Large intestine (tissue), 3 donors: ENCODE data around the gene NPPA. TPM values are rescaled to one million over a fixed set of nuclear protein-coding genes. Genes with fewer than 3 reads are reported as not detected.
"Not testable (repeated sequence)": the region's sequence is repeated elsewhere in the genome, so short reads cannot be mapped to it uniquely, and the experiment has no call there.

Experiments
- DNase-seq, 2 donors: peaks; one replicate each; pipeline versions ENCODE4 v3.0.0 to v3.0.0-alpha.2; 2013
- H3K27ac ChIP-seq: one replicate; pipeline ENCODE4 v1.5.1; 2013; ENCODE audit warnings: low read length
- H3K27me3 ChIP-seq: 2 replicates; pipeline ENCODE4 v1.6.1; 2013; ENCODE audit warnings: low read length; ENCODE audit not compliant: control insufficient read depth, insufficient read depth
- H3K36me3 ChIP-seq: 2 replicates; pipeline ENCODE4 v1.6.1; 2013; ENCODE audit warnings: low read length; ENCODE audit not compliant: control insufficient read depth, insufficient read depth
- H3K4me1 ChIP-seq: one replicate; pipeline ENCODE4 v1.6.1; 2013; ENCODE audit warnings: low read length; ENCODE audit not compliant: control insufficient read depth, insufficient read depth
- H3K4me3 ChIP-seq: one replicate; pipeline ENCODE4 v1.5.1; 2013; ENCODE audit warnings: low read length
- H3K9me3 ChIP-seq: one replicate; pipeline ENCODE4 v1.6.1; 2013; ENCODE audit warnings: mild to moderate bottlenecking, low read depth, low read length, moderate library complexity; ENCODE audit not compliant: control insufficient read depth
- WGBS: methylation state at CpG from one replicate; pipeline ENCODE4 v1.1.5; 2013; ENCODE audit warnings: low lambda C conversion rate; ENCODE audit not compliant: insufficient coverage; 5-methylcytosine and 5-hydroxymethylcytosine counted together
- polyA plus RNA-seq: library from polyadenylated mRNA; unstranded; fragments of 120-200 nt; gene quantifications from one replicate; pipeline ENCODE4 v1.2.1, GENCODE V29; 2013

NPPA gene
- polyA plus RNA-seq, 1 donor, result 1.8 TPM

GRCh38 chr1:11813021-11813420 lies 34.6 kb downstream of the NPPA start:
- H3K4me3 ChIP-seq, result no peak overlapping the region
- no CpG with 5 or more reads among the region's 5 CpGs for WGBS
- no peaks in the 10 kb centered on the region for H3K27me3 ChIP-seq
- peaks cover 1% of the 10 kb centered on the region for H3K4me1 ChIP-seq
- H3K27ac ChIP-seq, result no peak overlapping the region
- DNase-seq, result no peak
- peaks cover 57% of the 10 kb centered on the region for H3K36me3 ChIP-seq
- no peaks in the 10 kb centered on the region for H3K9me3 ChIP-seq

GRCh38 chr1:11807133-11807532 lies 40.5 kb downstream of the NPPA start:
- H3K9me3 ChIP-seq, result no peaks in the 10 kb centered on the region
- H3K4me3 ChIP-seq, result peak overlapping the region; percentile 83
- H3K4me1 ChIP-seq, result peaks cover 41% of the 10 kb centered on the region
- 20% methylated on average over 1 of the region's 2 CpGs for WGBS
- no peaks in the 10 kb centered on the region for H3K27me3 ChIP-seq
- DNase-seq, result peak in 1 of 2 donors; percentile 50
- H3K36me3 ChIP-seq, result peaks cover 26% of the 10 kb centered on the region
- H3K27ac ChIP-seq, result peak overlapping the region; percentile 97

GRCh38 chr1:11806307-11806936 lies 41.2 kb downstream of the NPPA start:
- no peaks in the 10 kb centered on the region for H3K9me3 ChIP-seq
- DNase-seq, result peak in 1 of 2 donors; percentile 68
- peak overlapping the region; percentile 83 for H3K4me3 ChIP-seq
- no CpG with 5 or more reads among the region's 20 CpGs for WGBS
- H3K27ac ChIP-seq, result peak overlapping the region; percentile 97
- peaks cover 20% of the 10 kb centered on the region for H3K36me3 ChIP-seq
- peaks cover 43% of the 10 kb centered on the region for H3K4me1 ChIP-seq
- no peaks in the 10 kb centered on the region for H3K27me3 ChIP-seq

GRCh38 chr1:11805422-11806306 lies 41.9 kb downstream of the NPPA start, which contains the start of the genes CLCN6 and MTHFR:
Gene CLCN6 (plus strand): TSS chr1:11806191. CDS start chr1:11806263, 72 bp downstream.
Gene MTHFR (minus strand): TSS chr1:11805964. CDS start chr1:11803116, 2,848 bp downstream.
- Histone ChIP-seq H3K9me3 (no peaks in the 10 kb centered on the region), H3K27ac (peak within 1 kb of the TSS; percentile 97), H3K36me3 (peaks cover 26% of the 10 kb centered on the region), H3K4me3 (peak within 1 kb of the TSS; percentile 83), H3K4me1 (peaks cover 43% of the 10 kb centered on the region), H3K27me3 (no peaks in the 10 kb centered on the region)
- DNase-seq, result peak; percentile 100
- WGBS, result no CpG with 5 or more reads among the region's 72 CpGs

GRCh38 chr1:11804666-11805421 lies 42.7 kb downstream of the NPPA start:
- peak in 1 of 2 donors; percentile 73 for DNase-seq
- WGBS, result no CpG with 5 or more reads among the region's 17 CpGs
- peaks cover 43% of the 10 kb centered on the region for H3K4me1 ChIP-seq
- peak overlapping the region; percentile 83 for H3K4me3 ChIP-seq
- peak overlapping the region; percentile 97 for H3K27ac ChIP-seq
- H3K9me3 ChIP-seq, result no peaks in the 10 kb centered on the region
- no peaks in the 10 kb centered on the region for H3K27me3 ChIP-seq
- H3K36me3 ChIP-seq, result peaks cover 28% of the 10 kb centered on the region

- not testable (repeated sequence) for H3K27me3 ChIP-seq, DNase-seq, H3K9me3 ChIP-seq
- peaks cover 43% of the 10 kb centered on the region for H3K4me1 ChIP-seq
- H3K4me3 ChIP-seq, result peak overlapping the region; percentile 83
- H3K27ac ChIP-seq, result peak overlapping the region; percentile 97
- no CpG with 5 or more reads among the region's 9 CpGs for WGBS
- peaks cover 30% of the 10 kb centered on the region for H3K36me3 ChIP-seq
Observed at GRCh38 chr1:11803924-11804665, 43.5 kb downstream of the NPPA start.

- peak; percentile 81 to 89 for DNase-seq
- no CpG with 5 or more reads among the region's 28 CpGs for WGBS
Observed at GRCh38 chr1:11802973-11803885, 44.4 kb downstream of the NPPA start.

GRCh38 chr1:11802616-11802972 lies 45.0 kb downstream of the NPPA start:
- Histone ChIP-seq H3K4me1 (peaks cover 38% of the 10 kb centered on the region), H3K27me3 (no peaks in the 10 kb centered on the region), H3K4me3 (peak overlapping the region; percentile 46), H3K36me3 (peaks cover 23% of the 10 kb centered on the region), H3K27ac (peak overlapping the region; percentile 84), H3K9me3 (no peaks in the 10 kb centered on the region)
- DNase-seq, result peak in 1 of 2 donors; percentile 50
- WGBS, result no CpG with 5 or more reads among the region's 6 CpGs

More at GRCh38 chr1:11802973-11803885, 44.4 kb downstream of the NPPA start:
- Histone ChIP-seq H3K27me3 (no peaks in the 10 kb centered on the region), H3K4me1 (peaks cover 43% of the 10 kb centered on the region), H3K9me3 (no peaks in the 10 kb centered on the region), H3K27ac (peak overlapping the region; percentile 84), H3K36me3 (peaks cover 27% of the 10 kb centered on the region), H3K4me3 (peak overlapping the region; percentile 46)
